ENCODE data around the gene ETFA.

ETFA gene

DNA sequence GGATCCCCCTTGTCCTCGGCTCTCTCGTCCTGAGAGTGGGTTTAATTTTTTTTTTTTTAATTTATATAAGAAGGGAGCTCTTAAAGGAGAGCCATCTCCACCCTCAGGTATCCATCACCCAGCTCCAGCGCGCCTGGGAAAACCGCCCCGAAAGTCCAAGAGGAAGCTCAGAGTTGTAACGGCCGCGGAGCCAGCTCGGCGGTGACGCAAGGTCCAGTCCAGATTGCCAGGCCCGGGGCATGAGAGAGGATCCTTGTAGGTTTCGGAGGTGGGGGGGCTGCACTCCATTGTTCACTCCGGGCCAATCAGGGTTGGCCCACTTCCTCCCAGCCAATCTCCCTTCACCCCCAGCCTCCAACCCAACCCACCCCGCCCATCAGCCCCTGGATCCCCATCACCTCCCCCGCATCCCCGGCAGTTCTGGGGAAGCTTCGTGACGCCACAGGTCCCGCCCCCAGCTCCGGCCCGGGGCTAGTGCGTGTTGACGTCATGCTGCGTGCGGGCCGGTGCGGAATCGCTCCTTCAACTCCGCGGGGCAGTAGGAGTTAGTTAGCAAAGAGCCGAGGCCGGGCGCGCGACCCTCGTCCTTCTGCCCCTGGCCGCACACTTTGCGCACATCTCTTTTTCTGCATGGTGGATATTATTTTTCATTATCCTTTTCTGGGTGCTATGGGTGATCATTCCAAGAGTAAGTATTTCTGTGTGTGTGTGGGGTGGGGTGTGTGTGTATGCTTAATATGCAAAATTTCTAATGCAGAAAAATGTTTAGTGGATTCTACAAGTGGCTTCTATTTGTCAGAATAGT, 25.2 kb upstream of the ETFA start, which contains the start of gene ISL2:
TSS of gene ISL2 (plus strand) at position 520 of the 805 bp plus-strand sequence. CDS start at position 631, 111 bp downstream.
- no peaks in the 10 kb centered on the region for H3K9me3 Mint-ChIP-seq
- peaks cover 71% of the 10 kb centered on the region for H3K27me3 Mint-ChIP-seq
- intact Hi-C loops (cut with micrococcal nuclease): loop anchor here (2.0 to 5.0 kb wide), 2 partner anchors 44 to 168 kb away; no protein-coding TSS in a partner anchor
- H3K4me1 Mint-ChIP-seq (ENCODE audit: low read depth): peaks cover 65% of the 10 kb centered on the region
- peak within 1 kb of the TSS; percentile 88 for H3K4me3 Mint-ChIP-seq
- peaks cover 21% of the 10 kb centered on the region for H3K36me3 Mint-ChIP-seq (ENCODE audit: low read depth)
- peak within 1 kb of the TSS; percentile 95 for H3K27ac Mint-ChIP-seq

GRCh38 chr15:76335307-76336253, 24.3 kb upstream of the ETFA start:
- Mint-ChIP-seq H3K4me1 (ENCODE audit: low read depth) (peaks cover 57% of the 10 kb centered on the region), H3K9me3 (no peaks in the 10 kb centered on the region), H3K4me3 (peak overlapping the region; percentile 88), H3K36me3 (ENCODE audit: low read depth) (peaks cover 20% of the 10 kb centered on the region), H3K27ac (peak overlapping the region; percentile 95), H3K27me3 (peaks cover 67% of the 10 kb centered on the region)
- intact Hi-C loops (cut with micrococcal nuclease): loop anchor here (2.0 to 5.0 kb wide), 2 partner anchors 43 to 167 kb away; no protein-coding TSS in a partner anchor

DNA sequence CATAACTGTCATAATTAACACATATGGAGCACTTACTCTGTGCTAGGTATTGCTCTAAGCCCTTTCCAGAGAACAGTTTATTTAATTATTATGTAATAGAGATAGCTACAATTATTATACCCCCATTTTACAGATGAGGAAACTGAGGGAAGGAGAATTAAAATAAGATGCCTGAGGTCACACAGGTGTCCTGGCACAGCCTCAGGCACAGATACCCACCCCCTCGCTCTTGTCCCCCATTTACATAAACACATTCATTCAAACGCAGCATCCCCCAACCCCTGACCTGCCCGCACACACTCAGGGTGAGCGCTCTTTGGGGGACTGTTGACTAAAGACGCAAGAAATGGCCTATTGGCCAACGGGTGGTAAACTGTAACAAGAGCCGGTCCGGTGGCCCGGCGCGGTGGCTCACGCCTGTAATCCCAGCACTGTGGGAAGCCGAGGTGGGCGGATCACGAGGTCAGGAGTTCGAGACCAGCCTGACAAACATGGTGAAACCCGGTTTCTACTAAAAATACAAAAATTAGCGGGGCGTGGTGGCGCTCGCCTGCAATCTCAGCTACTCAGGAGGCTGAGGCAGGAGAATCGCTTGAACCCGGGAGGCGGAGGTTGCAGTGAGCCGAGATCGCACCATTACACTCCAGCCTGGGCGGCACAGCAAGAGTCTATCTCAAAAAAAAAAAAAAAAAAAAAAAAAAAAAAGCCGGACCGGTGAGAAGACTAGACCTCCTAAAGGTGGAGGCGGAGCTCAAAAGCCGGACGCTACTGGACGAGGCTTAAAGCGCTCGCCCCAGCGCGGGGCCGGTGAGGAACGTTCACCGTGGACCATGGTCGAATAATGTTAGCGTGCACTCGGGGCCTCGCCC, 23.4 kb upstream of the ETFA start:
- H3K4me1 Mint-ChIP-seq (ENCODE audit: low read depth): peaks cover 56% of the 10 kb centered on the region
- H3K36me3 Mint-ChIP-seq (ENCODE audit: low read depth): peaks cover 10% of the 10 kb centered on the region
- H3K27me3 Mint-ChIP-seq: peaks cover 64% of the 10 kb centered on the region
- no peaks in the 10 kb centered on the region for H3K9me3 Mint-ChIP-seq
- peak overlapping the region; percentile 95 for H3K27ac Mint-ChIP-seq
- intact Hi-C loops (cut with micrococcal nuclease): loop anchor here (5.0 kb wide), 1 partner anchor 42 kb away; no protein-coding TSS in a partner anchor
- peak overlapping the region; percentile 88 for H3K4me3 Mint-ChIP-seq

GRCh38 chr15:76333720-76334437, 22.6 kb upstream of the ETFA start:
- no peak overlapping the region for H3K4me3 Mint-ChIP-seq
- intact Hi-C loops (cut with micrococcal nuclease): no loop called here
- no peak overlapping the region for H3K27ac Mint-ChIP-seq
- peaks cover 62% of the 10 kb centered on the region for H3K27me3 Mint-ChIP-seq
- H3K4me1 Mint-ChIP-seq (ENCODE audit: low read depth): peaks cover 49% of the 10 kb centered on the region
- H3K9me3 Mint-ChIP-seq: no peaks in the 10 kb centered on the region
- peaks cover 9% of the 10 kb centered on the region for H3K36me3 Mint-ChIP-seq (ENCODE audit: low read depth)

DNA sequence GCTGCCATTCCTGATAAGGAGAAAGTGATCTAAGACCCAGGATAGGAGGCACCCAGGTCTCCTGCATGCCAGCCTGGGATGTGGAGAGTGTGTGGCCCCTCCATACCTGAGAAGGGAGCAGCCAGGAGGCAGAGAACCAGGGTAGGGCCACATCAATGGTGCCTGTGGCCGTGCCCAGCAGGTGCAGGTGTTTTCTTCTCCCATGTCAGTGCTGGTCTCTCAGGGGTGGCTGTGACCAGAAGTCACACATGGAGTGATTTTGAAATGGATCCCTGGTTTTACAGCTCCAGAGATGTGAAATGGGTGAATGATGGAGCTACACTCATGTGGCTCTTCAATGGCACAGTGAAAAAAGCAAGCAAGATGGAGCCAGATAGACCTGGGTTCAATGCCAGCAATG, 22.0 kb upstream of the ETFA start:
- peaks cover 56% of the 10 kb centered on the region for H3K27me3 Mint-ChIP-seq
- H3K27ac Mint-ChIP-seq: no peak overlapping the region
- no peak overlapping the region for H3K4me3 Mint-ChIP-seq
- H3K4me1 Mint-ChIP-seq (ENCODE audit: low read depth): peaks cover 44% of the 10 kb centered on the region
- intact Hi-C loops (cut with micrococcal nuclease): no loop called here
- no peaks in the 10 kb centered on the region for H3K9me3 Mint-ChIP-seq
- H3K36me3 Mint-ChIP-seq (ENCODE audit: low read depth): peaks cover 9% of the 10 kb centered on the region

DNA sequence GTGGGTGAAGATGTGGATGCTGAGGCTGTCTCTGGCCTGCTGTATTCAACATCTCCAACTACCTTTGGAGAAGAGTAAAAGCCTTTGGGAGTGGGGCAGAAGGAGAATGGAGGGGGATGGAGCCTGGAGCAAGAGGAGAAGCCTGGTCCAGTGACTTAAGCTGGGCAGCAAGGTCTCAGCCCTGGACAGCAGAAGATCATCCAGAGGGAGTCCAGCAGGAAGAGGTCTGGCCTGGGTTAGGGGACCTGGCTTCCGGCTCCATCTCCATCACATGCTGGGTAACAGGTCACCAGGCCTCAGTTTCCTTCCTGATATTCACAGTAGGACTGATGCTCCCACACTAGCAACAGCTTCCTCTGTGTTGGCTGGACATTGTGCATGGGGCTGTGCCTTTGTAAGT, 21.5 kb upstream of the ETFA start:
- Mint-ChIP-seq H3K4me1 (ENCODE audit: low read depth) (peaks cover 42% of the 10 kb centered on the region), H3K27me3 (peaks cover 60% of the 10 kb centered on the region), H3K36me3 (ENCODE audit: low read depth) (peaks cover 9% of the 10 kb centered on the region), H3K9me3 (no peaks in the 10 kb centered on the region), H3K4me3 (no peak overlapping the region), H3K27ac (no peak overlapping the region)
- intact Hi-C loops (cut with micrococcal nuclease): no loop called here

DNA sequence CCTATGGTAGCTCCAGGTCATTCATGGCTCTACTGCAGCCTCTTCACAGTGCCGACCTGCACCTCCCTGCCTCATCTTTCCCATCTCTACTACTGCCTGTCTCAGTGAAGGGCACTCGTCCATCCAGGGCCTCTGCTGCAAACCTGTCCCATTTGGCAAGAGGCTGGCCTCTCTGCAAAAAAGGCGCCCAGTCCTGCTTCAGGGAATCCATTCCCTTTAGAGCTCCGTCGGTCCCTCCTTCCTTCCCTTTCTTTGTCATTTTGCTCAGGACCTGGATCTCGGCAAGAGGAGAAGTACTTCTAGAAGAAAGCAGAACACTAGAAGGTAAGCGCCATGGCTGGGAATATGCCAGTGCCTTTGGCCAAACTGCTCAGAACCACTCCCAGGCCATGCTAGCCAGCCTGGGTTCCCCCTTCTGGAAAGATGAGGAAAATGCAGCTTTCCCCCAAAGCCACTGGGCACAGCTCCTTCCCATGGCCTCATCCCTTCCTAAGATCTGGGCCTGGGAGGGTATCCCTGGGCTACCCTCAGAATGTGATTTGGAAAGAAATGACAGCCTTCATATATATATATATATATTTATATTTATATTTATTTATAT, 18.9 kb upstream of the ETFA start:
- H3K27me3 Mint-ChIP-seq: peaks cover 60% of the 10 kb centered on the region
- H3K4me3 Mint-ChIP-seq: no peak overlapping the region
- H3K27ac Mint-ChIP-seq: no peak overlapping the region
- H3K9me3 Mint-ChIP-seq: no peaks in the 10 kb centered on the region
- no peaks in the 10 kb centered on the region for H3K36me3 Mint-ChIP-seq (ENCODE audit: low read depth)
- H3K4me1 Mint-ChIP-seq (ENCODE audit: low read depth): peaks cover 18% of the 10 kb centered on the region
- intact Hi-C loops (cut with micrococcal nuclease): loop anchor here (2.0 kb wide), 2 partner anchors 95 to 139 kb away; no protein-coding TSS in a partner anchor

DNA sequence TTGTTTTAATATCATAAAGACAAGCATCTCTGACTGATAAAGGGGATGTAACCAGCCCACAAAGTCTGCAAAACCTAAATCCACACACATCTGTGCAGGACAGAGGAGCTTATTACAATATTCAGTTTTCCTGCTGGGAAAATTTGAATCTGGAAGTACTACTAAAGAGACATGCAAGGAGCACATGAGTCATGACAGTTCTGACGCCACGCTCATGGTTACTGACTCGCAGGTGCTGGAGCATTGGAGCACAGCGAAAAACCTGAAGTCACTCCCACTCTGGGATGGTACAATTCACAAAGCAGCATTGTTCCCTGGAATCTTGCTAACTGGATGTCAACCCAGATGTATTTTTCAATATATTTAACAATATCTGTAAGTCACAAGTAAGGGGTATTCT, 17.7 kb upstream of the ETFA start:
- no peak overlapping the region for H3K27ac Mint-ChIP-seq
- H3K4me3 Mint-ChIP-seq: no peak overlapping the region
- H3K9me3 Mint-ChIP-seq: no peaks in the 10 kb centered on the region
- peaks cover 55% of the 10 kb centered on the region for H3K27me3 Mint-ChIP-seq
- peaks cover 10% of the 10 kb centered on the region for H3K4me1 Mint-ChIP-seq (ENCODE audit: low read depth)
- intact Hi-C loops (cut with micrococcal nuclease): no loop called here
- H3K36me3 Mint-ChIP-seq (ENCODE audit: low read depth): no peaks in the 10 kb centered on the region

- Mint-ChIP-seq H3K36me3 (ENCODE audit: low read depth) (no peaks in the 10 kb centered on the region), H3K9me3 (no peaks in the 10 kb centered on the region), H3K4me3 (no peak overlapping the region), H3K27me3 (peaks cover 55% of the 10 kb centered on the region), H3K27ac (no peak overlapping the region), H3K4me1 (ENCODE audit: low read depth) (peaks cover 9% of the 10 kb centered on the region)
- intact Hi-C loops (cut with micrococcal nuclease): no loop called here
Observed at GRCh38 chr15:76328106-76328696, 16.9 kb upstream of the ETFA start.

DNA sequence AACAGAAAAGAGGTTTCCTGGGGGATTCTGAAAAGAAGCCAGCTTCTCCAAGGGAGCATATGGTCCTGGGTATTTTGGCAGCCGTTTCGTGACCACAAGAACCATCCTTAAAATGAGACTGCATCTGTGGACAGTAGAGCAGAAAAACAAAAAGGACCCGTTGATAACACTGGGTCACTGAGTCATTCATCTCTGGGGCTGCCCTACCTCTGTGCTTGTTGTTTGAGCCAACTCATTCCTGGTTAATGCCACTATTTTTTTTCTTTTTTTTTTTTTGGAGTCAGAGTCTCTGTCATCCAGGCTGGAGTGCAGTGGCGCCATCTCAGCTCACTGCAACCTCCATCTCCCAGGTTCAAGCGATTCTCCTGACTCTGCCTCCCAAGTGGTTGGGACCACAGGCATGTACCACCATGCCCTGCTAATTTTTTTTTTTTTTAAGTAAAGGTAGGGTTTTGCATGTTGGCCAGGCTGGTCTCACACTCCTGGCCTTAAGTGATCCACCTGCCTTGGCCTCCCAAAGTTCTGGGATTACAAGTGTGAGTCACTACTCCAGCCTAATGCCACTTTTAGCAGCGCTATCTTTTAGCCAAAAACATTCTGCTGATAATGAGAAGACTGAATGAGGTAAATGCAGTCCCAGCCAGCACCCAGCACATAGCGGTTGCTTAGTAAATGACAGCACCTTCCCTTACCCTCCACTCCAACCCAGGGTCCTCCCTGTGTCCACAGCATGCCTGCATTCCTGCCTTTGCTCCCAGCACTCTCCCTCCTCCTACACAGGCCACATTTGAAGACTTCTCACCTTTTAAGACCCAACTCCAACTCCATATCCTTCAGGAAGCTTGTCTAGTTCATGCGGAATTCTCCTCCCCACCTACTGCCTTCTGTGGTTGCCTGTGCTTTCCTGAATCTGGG, 16.2 kb upstream of the ETFA start:
- no peaks in the 10 kb centered on the region for H3K9me3 Mint-ChIP-seq
- peaks cover 9% of the 10 kb centered on the region for H3K4me1 Mint-ChIP-seq (ENCODE audit: low read depth)
- H3K27ac Mint-ChIP-seq: no peak overlapping the region
- H3K27me3 Mint-ChIP-seq: peaks cover 55% of the 10 kb centered on the region
- intact Hi-C loops (cut with micrococcal nuclease): no loop called here
- no peaks in the 10 kb centered on the region for H3K36me3 Mint-ChIP-seq (ENCODE audit: low read depth)
- H3K4me3 Mint-ChIP-seq: no peak overlapping the region

GRCh38 chr15:76325704-76326103, 14.4 kb upstream of the ETFA start:
- intact Hi-C loops (cut with micrococcal nuclease): no loop called here
- Mint-ChIP-seq H3K9me3 (no peaks in the 10 kb centered on the region), H3K36me3 (ENCODE audit: low read depth) (no peaks in the 10 kb centered on the region), H3K27ac (no peak overlapping the region), H3K27me3 (peaks cover 60% of the 10 kb centered on the region), H3K4me1 (ENCODE audit: low read depth) (peaks cover 9% of the 10 kb centered on the region), H3K4me3 (no peak overlapping the region)
